B cell (primary cell): ENCODE results near the gene ITPKB. TPM values are rescaled to one million over a fixed set of nuclear protein-coding genes. Genes with fewer than 3 reads are reported as not detected.

ENCODE experiments used
- ATAC-seq: fragments of 200-7000 bp; cut with Tn5 transposase; one replicate; pipeline ENCODE4 v1.10.0; 2021; ENCODE audit warnings: low read depth, mild to moderate bottlenecking, moderate number of reproducible peaks, moderate library complexity
- CTCF ChIA-PET: fragments of 350-600 bp; sonication (Branson Sonifier 250); formaldehyde crosslinking; loops from one replicate; lab custom pipeline; 2021; ENCODE audit warnings: antibody characterized with exemption, inconsistent platforms; lab: Charles Lee
- POLR2A ChIA-PET: fragments of 350-600 bp; sonication (Branson Sonifier 250); formaldehyde crosslinking; loops from one replicate; lab custom pipeline; 2021; ENCODE audit warnings: antibody characterized with exemption; lab: Charles Lee
- DNase-seq: peaks from one replicate; pipeline ENCODE4 v3.0.0; 2013
- H2AFZ ChIP-seq: 2 replicates; pipeline ENCODE4 v1.6.1; 2012; ENCODE audit warnings: mild to moderate bottlenecking, low read depth, low read length; ENCODE audit not compliant: insufficient read depth, poor library complexity, severe bottlenecking
- H3K27ac ChIP-seq, 2 donors: 1 replicate in 1 of 2; 2 replicates in 1 of 2; pipeline ENCODE4 v1.5.1; 2012 to 2013; ENCODE audit warnings: low read length in 2 of 2, mild to moderate bottlenecking in 2 of 2, moderate library complexity in 1 of 2
- H3K27me3 ChIP-seq, 4 experiments: fragments of 200-600 bp in 1 of 4; sonication (generic) in 1 of 4; replicated peaks in 1 of 4; 1 replicate in 2 of 4; 2 replicates in 2 of 4; pipeline versions ENCODE4 v1.6.1 to v1.7.0; 2013 to 2016; ENCODE audit warnings: low read length in 3 of 4, mild to moderate bottlenecking in 2 of 4, mixed read lengths in 1 of 4, moderate library complexity in 1 of 4; ENCODE audit not compliant: insufficient read depth in 4 of 4, control insufficient read depth in 3 of 4; ENCODE audit errors: control extremely low read depth in 1 of 4
- H3K36me3 ChIP-seq, 2 experiments: replicated peaks in 1 of 2; 1 replicate in 1 of 2; 2 replicates in 1 of 2; pipeline versions ENCODE4 v1.6.1 to v1.7.1; 2013; ENCODE audit warnings: low read length in 1 of 2; ENCODE audit not compliant: insufficient read depth in 2 of 2, control insufficient read depth in 1 of 2; ENCODE audit errors: control extremely low read depth in 1 of 2, extremely low read depth in 1 of 2
- H3K4me1 ChIP-seq, 2 donors: fragments of 200-600 bp in 1 of 2; sonication (generic) in 1 of 2; 1 replicate in 1 of 2; 2 replicates in 1 of 2; pipeline versions ENCODE4 v1.5.1 to v1.6.1; 2013 to 2017; ENCODE audit warnings: low read length in 2 of 2; ENCODE audit not compliant: control insufficient read depth in 2 of 2, insufficient read depth in 2 of 2
- H3K4me2 ChIP-seq: replicated peaks from 2 replicates; pipeline ENCODE3; 2012; ENCODE audit warnings: mild to moderate bottlenecking, low read depth, low read length; ENCODE audit not compliant: poor library complexity, severe bottlenecking
- H3K4me3 ChIP-seq, 5 experiments: fragments of 200-600 bp in 1 of 5; sonication (generic) in 1 of 5; 1 replicate in 3 of 5; 2 replicates in 2 of 5; pipeline versions ENCODE4 v1.5.1 to v1.7.0; 2011 to 2016; ENCODE audit warnings: low read length in 4 of 5, mild to moderate bottlenecking in 4 of 5, low read depth in 2 of 5, control low read depth in 1 of 5, moderate library complexity in 1 of 5; ENCODE audit not compliant: insufficient read depth in 1 of 5; ENCODE audit errors: control extremely low read depth in 1 of 5, extremely low read depth in 1 of 5
- H3K79me2 ChIP-seq: fragments of 200-600 bp; sonication (generic); one replicate; pipeline ENCODE4 v1.6.0; 2016; ENCODE audit warnings: low read length; ENCODE audit not compliant: control insufficient read depth, insufficient read depth
- H3K9ac ChIP-seq: fragments of 200-600 bp; sonication (generic); 2 replicates; pipeline ENCODE4 v1.6.1; 2017; ENCODE audit warnings: mild to moderate bottlenecking, low read length, moderate library complexity
- H3K9me3 ChIP-seq, 3 donors: one replicate each; pipeline versions ENCODE4 v1.6.1 to v1.7.1; 2013; ENCODE audit warnings: low read length in 2 of 3; ENCODE audit not compliant: control insufficient read depth in 2 of 3, insufficient read depth in 1 of 3; ENCODE audit errors: control extremely low read depth in 1 of 3
- H4K20me1 ChIP-seq: 2 replicates; pipeline ENCODE4 v1.6.0; 2012; ENCODE audit warnings: mild to moderate bottlenecking, low read length; ENCODE audit not compliant: insufficient read depth, control insufficient read depth, poor library complexity, severe bottlenecking
- H3K27ac Mint-ChIP-seq: one replicate; pipeline ENCODE4 v1.8.0; 2021; ENCODE audit warnings: mixed read lengths
- H3K27me3 Mint-ChIP-seq: one replicate; pipeline ENCODE4 v1.8.0; 2021; ENCODE audit warnings: mixed read lengths
- H3K4me1 Mint-ChIP-seq: one replicate; pipeline ENCODE4 v1.8.0; 2021; ENCODE audit warnings: mixed read lengths
- H3K4me3 Mint-ChIP-seq: one replicate; pipeline ENCODE4 v1.8.0; 2021; ENCODE audit warnings: mixed read lengths
- H3K9me3 Mint-ChIP-seq: one replicate; pipeline ENCODE4 v1.8.0; 2022; ENCODE audit warnings: mixed read lengths; ENCODE audit not compliant: insufficient read depth
- EZH2 ChIP-seq: IDR thresholded peaks from 2 replicates; pipeline ENCODE4 v1.6.1; 2012; ENCODE audit warnings: borderline replicate concordance, low read depth, mild to moderate bottlenecking, moderate library complexity, low read length; ENCODE audit not compliant: insufficient read depth, poor library complexity, severe bottlenecking
- WGBS: methylation state at CpG from one replicate; pipeline ENCODE4 v1.1.5; 2013; ENCODE audit warnings: missing lambda C conversion rate; ENCODE audit not compliant: insufficient coverage; 5-methylcytosine and 5-hydroxymethylcytosine counted together
- intact Hi-C: fragments of 100-400 bp; cut with micrococcal nuclease; formaldehyde crosslinking; loops from one replicate; pipeline ENCODE4 v1.10.0; 2022
- polyA plus RNA-seq: library from polyadenylated mRNA; depleted of rRNA; stranded (reverse); fragments of >200 nt; gene quantifications from 2 replicates; pipeline ENCODE4 v1.2.3, GENCODE V29; 2012
- total RNA-seq, 2 donors: library from RNA; stranded (reverse); fragments of 120-200 nt in 1 of 2; gene quantifications; 1 replicate in 1 of 2; 2 replicates in 1 of 2; pipeline versions ENCODE4 v1.2.3 to v1.2.4, GENCODE V29; 2013 to 2022
- TF ChIP-seq, protein P1 (sequence below): fragments of 200-600 bp; IDR thresholded peaks from one replicate; pipeline ENCODE4 v1.8.0; 2022; ENCODE audit warnings: antibody characterized with exemption, mild to moderate bottlenecking

ITPKB gene
- total and polyA plus RNA-seq, 2 donors (not counting 1 experiment from before 2014, with no cell fraction given), result 21.8 to 93.5 TPM

GRCh38 chr1:226629210-226629895, 109.7 kb downstream of the ITPKB start:
- no peak for TF ChIP-seq EZH2
- TF ChIP-seq, protein P1, sequence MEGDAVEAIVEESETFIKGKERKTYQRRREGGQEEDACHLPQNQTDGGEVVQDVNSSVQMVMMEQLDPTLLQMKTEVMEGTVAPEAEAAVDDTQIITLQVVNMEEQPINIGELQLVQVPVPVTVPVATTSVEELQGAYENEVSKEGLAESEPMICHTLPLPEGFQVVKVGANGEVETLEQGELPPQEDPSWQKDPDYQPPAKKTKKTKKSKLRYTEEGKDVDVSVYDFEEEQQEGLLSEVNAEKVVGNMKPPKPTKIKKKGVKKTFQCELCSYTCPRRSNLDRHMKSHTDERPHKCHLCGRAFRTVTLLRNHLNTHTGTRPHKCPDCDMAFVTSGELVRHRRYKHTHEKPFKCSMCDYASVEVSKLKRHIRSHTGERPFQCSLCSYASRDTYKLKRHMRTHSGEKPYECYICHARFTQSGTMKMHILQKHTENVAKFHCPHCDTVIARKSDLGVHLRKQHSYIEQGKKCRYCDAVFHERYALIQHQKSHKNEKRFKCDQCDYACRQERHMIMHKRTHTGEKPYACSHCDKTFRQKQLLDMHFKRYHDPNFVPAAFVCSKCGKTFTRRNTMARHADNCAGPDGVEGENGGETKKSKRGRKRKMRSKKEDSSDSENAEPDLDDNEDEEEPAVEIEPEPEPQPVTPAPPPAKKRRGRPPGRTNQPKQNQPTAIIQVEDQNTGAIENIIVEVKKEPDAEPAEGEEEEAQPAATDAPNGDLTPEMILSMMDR, result no peak
- WGBS, result 97% methylated on average over 18 of the region's 18 CpGs
- H3K4me2 ChIP-seq, result no peak overlapping the region
- H3K27ac Mint-ChIP-seq, result no peak overlapping the region
- no peak overlapping the region for H3K4me3 Mint-ChIP-seq
- no peaks in the 10 kb centered on the region for H3K9me3 Mint-ChIP-seq
- ATAC-seq, result no peak
- ChIA-PET POLR2A (no interaction called here), CTCF (interaction anchor here (1.0 to 16.3 kb wide), 6 partner anchors 8 to 197 kb away, joined by 3 to 278 read pairs (median 4); no protein-coding TSS in a partner anchor)
- peaks cover 47 to 49% of the 10 kb centered on the region in 2 donors for H3K4me1 ChIP-seq
- H3K79me2 ChIP-seq, result no peaks in the 10 kb centered on the region
- H3K4me1 Mint-ChIP-seq, result peaks cover 64% of the 10 kb centered on the region
- no peaks in the 10 kb centered on the region for H3K27me3 Mint-ChIP-seq
- no peaks in the 10 kb centered on the region for H4K20me1 ChIP-seq
- no peak for DNase-seq
- peaks cover 0 to 12% (median 4%) of the 10 kb centered on the region in 3 donors for H3K9me3 ChIP-seq
- no peaks in the 10 kb centered on the region for H3K27me3 ChIP-seq
- H3K27ac ChIP-seq, result no peak overlapping the region
- no peak overlapping the region for H3K4me3 ChIP-seq
- intact Hi-C loops, result no loop called here
- H2AFZ ChIP-seq, result no peak overlapping the region
- H3K36me3 ChIP-seq, result peaks cover 0 to 16% of the 10 kb centered on the region in 2 experiments
- no peak overlapping the region for H3K9ac ChIP-seq

GRCh38 chr1:226628612-226629155, 110.4 kb downstream of the ITPKB start:
- Histone ChIP-seq H3K4me1 (peaks cover 41 to 42% of the 10 kb centered on the region in 2 donors), H3K36me3 (peaks cover 0 to 15% of the 10 kb centered on the region in 2 experiments), H3K79me2 (no peaks in the 10 kb centered on the region), H4K20me1 (no peaks in the 10 kb centered on the region), H3K4me2 (no peak overlapping the region), H2AFZ (no peak overlapping the region), H3K9ac (no peak overlapping the region), H3K27me3 (no peaks in the 10 kb centered on the region), H3K27ac (no peak overlapping the region), H3K4me3 (no peak overlapping the region), H3K9me3 (peaks cover 0 to 12% (median 4%) of the 10 kb centered on the region in 3 donors)
- H3K27ac Mint-ChIP-seq, result no peak overlapping the region
- no peaks in the 10 kb centered on the region for H3K9me3 Mint-ChIP-seq
- no peak for ATAC-seq
- no peaks in the 10 kb centered on the region for H3K27me3 Mint-ChIP-seq
- no peak for DNase-seq
- TF ChIP-seq, protein P1, result no peak
- TF ChIP-seq EZH2, result no peak
- WGBS, result 100% methylated on average over 5 of the region's 10 CpGs
- CTCF ChIA-PET, result interaction anchor here (1.0 to 16.3 kb wide), 6 partner anchors 9 to 198 kb away, joined by 3 to 278 read pairs (median 5); no protein-coding TSS in a partner anchor
- POLR2A ChIA-PET, result no interaction called here
- intact Hi-C loops, result no loop called here
- no peak overlapping the region for H3K4me3 Mint-ChIP-seq
- peaks cover 58% of the 10 kb centered on the region for H3K4me1 Mint-ChIP-seq
